T-helper 9 cell (primary cell): ENCODE data around the gene STEAP2.

Source experiments
- DNase-seq: peaks from one replicate; pipeline ENCODE4 v3.0.0-alpha.2; 2020

STEAP2 gene

DNA sequence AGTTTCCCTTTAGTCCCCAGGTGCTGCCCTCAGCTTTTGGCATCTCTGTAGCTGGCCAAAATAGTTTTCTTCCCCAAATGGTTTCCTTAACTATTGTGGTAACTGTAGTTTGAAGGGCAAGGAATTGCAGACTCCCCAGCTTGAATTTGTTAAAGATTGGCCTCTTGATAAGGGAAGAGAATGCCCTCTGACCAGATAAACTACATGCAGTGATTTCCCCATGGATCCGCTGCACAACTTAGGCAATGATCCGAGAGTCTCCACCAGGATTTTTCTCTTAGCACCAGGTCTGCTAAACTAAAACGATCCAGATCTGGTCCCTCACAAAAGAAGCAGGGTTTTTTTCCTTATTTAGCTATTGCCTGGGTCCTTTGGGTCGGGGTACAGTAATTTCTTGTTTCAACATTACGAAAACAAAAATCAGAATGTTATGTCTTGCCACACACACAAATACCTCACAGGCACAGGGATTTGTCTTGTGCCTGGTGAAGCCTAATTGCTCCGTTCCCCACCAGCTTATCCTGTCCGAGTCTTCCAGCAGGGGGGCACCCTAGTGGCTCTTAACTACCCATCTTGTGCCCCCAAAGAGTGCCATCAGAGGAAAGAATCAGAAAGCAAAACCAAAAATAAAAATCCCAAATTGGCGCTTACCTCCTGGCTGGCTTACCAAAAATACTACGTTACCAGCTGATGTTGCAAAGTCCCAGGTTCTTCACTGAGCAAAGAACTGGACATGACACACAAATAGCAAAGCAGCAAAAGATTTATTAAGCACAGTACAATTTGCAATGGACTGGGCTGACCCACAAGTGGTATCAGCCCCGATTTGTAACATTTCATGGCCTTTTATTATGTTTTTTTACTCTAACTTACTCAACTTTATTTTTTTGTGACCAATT lies 16.4 kb upstream of the STEAP2 start:
- no peak for DNase-seq

DNA sequence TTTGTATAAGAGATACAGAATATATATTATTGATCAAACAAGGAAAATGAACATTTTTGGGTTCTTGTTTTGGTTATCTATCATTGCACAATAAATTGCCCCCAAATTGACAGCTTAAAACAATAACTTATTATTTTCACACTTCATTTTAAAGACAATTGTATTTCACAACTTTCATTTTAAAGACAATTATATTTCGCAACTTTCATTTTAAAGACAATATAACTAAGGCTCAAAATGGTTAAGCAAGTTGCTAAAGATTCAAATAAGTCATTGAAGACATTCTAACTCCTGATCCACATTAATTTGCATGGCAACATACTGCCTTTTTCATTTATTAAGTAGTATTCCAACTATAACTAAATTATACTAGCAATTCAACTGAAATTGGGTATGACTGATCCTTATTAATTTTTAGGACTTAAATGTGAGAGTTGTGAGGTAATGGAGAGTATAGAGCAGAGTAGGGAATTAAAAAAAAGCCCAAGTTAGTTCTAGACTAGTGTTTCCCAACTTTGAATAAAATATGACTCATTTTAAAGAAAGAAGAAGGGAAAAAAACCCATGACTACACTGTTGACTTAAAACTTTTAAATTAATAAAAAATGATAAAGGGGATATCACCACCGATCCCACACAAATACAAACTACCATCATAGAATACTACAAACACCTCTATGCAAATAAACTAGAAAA lies 9.9 kb upstream of the STEAP2 start:
- DNase-seq: no peak

DNA sequence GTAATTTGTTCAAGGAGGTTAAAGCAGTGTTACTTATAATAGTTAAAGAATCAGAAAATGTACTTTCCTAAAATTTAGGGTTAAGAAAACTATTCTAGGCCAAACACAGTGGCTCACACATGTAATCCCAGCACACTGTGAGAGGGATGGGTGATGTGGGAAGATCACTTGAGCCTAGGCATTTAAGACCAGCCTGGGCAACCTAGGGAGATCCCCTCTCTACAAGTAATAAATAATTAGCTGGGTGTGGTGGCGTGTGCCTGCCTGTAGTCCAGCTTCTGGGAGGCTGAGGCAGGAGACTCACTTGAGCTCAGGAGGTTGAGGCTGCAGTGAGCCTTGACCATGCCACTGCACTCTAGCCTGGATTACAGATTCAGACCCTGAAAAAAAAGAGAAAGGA lies 3.6 kb upstream of the STEAP2 start:
- DNase-seq: no peak

DNA sequence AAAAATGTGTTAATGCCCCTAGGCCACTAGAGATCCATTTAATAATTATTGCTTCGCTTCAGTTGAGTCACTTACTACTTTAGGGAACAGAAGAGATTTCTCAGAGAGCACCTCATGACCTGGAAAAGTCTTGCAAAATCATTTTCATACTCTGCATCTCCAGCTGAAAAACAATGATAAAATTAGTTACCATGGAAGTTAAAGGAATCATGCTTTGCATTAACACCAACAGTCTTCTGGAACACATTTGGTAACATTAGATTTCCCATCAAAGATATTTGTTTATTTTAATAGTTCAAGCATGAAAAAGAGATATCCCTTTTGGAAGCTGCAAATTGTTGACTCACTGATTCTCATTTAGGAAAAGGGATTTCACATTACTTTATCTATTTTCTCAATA lies 1.8 kb upstream of the STEAP2 start:
- no peak for DNase-seq

DNA sequence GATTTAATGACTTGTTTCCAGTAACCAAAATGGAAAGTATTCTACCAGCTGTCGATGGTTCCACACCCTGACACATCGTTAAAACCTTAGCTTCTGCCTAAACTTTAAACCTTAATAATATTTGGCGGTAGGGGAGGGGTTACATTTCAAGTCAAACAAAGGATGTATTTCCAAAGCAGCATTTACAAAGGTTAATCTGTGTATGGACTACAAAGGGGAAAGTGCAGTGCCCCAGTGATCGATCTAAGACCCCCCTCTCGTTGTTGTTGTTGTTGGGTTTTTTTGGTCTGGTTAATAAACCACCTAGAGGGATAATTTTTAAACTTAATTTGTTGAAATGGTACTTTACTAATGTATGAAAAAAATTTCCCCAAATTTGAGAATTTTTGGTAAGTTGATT lies 1.1 kb upstream of the STEAP2 start:
- no peak for DNase-seq

DNA sequence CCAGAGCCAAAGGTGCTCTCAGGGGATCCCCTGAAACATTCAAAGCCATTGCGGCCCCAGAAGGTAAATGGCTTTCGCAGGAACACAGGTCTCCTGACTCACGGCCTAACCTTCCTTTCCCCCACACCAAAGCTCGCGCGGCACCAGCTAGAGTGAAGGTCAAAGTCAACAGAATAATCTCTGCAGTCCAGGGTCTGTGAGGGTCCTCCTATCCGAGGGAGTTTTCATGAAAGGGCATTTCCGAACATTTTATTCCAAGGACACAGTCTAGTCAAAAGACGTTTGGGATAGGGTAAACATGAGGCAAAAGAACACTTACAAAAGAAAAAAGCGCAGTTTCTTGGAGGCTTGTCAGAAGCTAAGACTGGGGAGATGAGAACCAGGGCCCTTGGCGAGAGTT lies 559 bp upstream of the STEAP2 start:
- DNase-seq: no peak

DNA sequence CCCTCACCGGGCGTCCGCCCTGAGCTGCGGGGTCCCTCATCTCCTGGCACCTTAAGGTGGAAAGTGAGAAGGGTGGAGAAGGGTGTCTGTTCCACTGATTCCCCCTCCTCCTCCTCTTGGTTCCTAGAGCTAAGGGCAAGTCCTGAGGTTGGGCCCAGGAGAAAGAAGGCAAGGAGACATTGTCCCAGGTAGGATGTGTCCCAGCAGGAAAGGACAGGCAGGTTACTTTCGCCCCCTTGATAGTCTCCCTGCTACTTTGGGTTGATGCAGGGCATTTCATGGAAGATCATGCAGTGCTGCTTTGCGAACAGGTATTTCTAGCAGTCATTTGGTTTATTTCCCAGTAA lies 582 bp downstream of the STEAP2 start:
- DNase-seq: no peak

DNA sequence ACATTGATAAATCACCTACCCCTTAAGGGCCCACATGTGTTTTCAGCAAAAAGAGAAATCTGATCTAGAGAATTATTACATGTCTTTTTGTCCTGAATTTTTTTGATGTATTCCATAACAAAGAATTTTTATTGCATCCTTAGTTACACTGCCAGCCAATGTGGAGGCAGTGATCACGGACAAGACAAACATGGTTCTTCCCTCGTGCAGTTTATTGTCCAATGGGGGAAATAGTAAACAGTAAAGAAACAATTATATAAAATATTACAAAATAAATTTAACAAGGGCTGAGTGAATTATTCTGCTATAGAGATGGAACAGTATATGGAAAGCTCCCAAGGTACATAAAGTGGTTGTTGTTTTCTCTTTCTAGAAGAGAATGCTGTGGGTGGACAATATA lies 2.0 kb downstream of the STEAP2 start:
- no peak for DNase-seq

DNA sequence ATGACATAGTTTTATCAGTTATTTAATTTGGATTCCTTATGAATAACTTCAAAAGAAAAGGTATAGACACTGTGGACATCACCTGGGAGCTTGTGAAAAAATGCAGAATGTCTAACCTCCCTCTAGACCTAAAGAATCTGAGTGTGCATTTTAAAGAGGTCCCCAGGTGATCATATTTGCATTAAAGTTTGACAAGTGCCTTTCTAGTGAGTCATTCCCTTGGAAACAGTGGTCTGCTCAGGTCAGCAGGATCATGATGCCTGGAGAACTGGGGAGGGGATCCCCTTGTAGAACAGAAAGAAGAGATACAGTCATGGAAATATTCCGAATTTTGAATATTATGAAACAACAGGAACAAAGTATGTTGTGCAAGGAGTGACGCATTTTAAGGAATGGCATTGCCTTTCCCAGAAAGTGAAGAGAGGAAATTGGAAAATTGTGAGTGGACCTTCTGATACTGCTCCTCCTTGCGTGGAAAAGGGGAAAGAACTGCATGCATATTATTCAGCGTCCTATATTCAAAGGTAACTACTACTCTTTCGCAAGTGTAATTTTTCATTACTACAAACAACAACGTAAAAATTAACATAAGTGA lies 4.6 kb downstream of the STEAP2 start:
- no peak for DNase-seq

DNA sequence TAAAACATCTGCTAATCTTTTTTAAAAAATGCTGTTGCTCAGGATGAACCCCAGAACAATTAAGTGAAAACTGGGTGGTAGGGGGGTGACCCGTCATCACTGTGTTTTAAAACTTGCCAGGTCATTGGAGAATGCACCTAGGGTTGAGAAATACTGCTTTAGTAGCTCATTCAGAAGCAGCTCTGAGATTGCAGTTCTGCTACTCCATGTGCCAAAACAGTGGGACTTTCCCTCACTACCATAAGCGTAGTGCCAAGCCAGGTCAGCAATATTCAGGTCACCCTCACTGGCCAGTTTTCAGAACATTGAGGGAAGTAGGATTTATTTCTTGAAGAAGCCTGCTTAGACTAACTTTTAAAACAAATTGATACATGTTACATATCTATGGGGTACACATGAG lies 5.2 kb downstream of the STEAP2 start:
- no peak for DNase-seq

DNA sequence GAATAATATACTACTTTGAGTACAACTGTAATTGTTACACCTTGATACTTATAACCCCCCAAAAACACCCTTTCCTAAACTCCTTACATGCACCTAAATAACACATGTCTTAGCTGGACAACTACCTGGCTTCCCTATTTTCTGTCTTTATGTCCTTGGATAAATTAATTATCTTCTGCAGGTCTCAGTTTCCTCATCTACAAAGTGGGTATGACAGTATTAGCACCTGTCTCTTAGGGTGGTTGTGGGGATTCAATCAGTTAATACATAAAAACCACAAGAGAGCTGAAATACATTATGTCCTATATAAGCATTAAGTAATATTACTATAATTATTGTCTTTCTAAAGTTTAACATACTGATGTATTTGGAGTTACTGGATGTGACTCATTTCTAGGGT lies 10.8 kb downstream of the STEAP2 start:
- DNase-seq: no peak

DNA sequence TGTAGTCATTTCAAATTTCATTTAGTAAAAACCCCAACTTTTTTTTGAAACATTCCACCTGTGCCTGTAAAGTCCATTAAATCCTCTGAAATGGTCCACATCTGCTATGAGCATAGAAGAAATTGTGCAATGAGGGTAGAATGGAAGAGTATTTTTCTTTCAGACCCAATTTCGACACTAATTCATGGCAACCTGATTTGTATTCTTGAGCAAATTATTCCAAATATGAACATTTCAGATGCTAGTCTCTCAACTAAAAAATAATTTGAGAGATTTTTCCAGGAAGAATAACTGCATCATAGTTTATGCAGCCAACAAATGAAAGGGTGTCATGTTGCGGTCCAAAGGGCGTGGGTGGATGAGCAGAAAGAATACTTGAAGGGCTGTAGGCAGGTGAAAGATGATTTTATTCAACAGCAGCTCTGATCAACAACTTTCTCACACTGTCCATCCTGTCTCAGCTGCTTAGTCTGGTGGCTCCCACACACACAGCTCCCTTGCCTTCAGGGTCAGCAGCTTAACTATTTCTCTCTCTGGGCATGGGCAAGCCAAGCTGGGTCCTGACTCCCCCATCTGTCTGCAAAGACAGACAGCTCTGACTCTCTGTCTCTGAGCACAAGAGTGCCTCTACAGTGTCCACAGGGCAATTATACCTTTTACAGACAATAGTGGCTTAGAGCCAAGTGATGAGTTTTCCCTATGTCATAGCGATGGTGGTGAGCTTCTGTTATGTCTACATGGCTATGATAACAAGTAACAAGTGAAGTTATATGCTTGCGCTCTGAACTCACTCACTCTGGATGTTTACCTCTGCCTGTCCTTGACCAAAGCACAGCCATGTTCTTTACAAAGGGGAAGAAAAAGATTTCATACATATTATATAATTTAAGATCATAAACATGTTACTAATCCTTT lies 11.5 kb downstream of the STEAP2 start:
- DNase-seq: no peak

DNA sequence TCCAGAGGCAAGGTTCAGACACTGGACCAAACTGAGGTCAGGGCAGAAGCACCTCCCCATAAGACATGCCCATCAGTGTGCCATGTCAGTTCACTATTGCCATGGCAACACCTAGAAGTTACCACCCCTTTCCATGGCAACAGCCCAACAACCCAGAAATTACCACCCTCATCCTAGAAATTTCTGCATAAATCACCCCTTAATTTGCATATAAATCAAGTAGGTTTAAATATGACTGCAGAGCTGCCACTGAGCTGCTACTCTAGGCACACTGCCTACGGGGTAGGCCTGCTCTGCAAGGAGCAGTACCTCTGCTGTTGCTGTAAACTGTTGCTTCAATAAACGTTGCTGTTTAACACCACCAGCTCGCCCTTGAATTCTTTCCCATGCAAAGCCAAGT lies 12.7 kb downstream of the STEAP2 start:
- DNase-seq: no peak

DNA sequence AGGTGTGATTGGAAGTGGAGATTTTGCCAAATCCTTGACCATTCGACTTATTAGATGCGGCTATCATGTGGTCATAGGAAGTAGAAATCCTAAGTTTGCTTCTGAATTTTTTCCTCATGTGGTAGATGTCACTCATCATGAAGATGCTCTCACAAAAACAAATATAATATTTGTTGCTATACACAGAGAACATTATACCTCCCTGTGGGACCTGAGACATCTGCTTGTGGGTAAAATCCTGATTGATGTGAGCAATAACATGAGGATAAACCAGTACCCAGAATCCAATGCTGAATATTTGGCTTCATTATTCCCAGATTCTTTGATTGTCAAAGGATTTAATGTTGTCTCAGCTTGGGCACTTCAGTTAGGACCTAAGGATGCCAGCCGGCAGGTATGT lies 13.6 kb downstream of the STEAP2 start:
- DNase-seq: no peak

DNA sequence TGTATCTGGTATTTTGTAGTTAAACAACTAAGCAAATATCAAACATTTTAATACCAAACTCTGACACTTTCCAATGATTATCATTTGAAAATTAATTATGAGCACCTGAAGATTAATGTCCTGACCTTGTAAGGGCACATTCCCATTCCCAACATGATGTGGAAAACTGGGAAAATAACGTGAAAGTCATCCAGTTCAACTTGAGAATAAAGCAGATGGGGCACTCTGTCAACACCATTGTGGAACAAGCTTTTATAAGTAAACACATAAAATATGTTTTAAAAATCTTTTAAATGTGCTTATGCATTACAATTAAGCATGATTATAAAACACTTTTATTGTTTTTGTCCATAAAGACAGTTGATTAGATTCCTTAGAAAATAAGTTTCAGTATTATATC lies 14.1 kb downstream of the STEAP2 start:
- no peak for DNase-seq

DNA sequence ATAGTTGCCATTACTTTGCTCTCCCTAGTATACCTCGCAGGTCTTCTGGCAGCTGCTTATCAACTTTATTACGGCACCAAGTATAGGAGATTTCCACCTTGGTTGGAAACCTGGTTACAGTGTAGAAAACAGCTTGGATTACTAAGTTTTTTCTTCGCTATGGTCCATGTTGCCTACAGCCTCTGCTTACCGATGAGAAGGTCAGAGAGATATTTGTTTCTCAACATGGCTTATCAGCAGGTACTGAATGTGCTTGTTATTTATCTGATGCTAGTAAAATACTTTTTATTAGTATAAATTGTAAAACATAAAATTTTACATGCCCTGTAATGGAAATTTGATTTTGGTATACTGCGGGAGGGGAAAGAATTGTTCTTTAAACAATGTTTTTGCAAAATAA lies 15.7 kb downstream of the STEAP2 start:
- no peak for DNase-seq

DNA sequence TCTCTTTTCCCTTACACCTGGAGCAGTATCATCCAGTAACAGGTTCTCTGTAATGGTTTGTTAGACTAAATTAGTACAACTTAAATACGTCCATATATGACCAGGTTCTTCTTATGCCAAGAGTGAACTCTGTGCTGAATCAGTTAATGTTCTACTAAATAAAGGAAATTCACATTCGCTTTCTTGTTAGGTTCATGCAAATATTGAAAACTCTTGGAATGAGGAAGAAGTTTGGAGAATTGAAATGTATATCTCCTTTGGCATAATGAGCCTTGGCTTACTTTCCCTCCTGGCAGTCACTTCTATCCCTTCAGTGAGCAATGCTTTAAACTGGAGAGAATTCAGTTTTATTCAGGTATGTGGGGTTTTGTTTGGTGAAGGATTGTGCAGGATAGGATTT lies 18.1 kb downstream of the STEAP2 start:
- no peak for DNase-seq

DNA sequence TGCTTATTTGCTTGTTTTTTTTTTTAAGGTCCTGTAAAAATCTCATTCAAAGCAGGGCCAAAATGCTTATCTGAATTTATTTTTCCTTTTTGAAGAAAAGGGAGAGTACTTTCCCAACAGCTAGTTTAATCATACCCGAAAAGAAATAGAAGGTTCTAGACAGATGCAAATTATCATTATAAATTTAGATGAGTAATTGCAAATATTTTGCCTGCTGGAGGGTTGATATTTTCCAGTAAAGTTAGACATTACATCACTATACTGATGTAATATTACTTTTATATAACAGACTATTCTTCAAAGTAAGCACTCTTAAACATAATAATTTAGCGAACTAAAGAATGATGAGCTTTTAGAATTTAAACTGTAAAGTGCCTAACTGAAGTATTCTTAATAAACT lies 19.3 kb downstream of the STEAP2 start:
- DNase-seq: no peak

DNA sequence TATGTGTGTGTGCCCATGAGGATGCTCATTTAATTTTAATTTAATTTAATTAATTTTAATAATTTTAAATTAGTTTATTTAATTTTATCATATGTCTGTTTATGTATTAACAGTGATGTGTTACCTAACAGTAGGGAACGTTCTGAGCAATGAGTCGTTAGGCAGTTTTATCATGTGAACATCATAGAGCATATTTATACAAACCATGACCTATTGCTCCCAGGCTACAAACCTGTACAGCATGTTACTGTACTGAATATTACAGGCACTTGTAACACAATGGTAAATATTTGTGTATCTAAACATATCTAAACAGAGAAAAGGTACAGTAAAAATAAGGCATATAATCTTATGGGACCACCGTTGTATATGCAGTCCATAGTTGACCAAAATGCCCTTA lies 19.8 kb downstream of the STEAP2 start:
- DNase-seq: no peak

DNA sequence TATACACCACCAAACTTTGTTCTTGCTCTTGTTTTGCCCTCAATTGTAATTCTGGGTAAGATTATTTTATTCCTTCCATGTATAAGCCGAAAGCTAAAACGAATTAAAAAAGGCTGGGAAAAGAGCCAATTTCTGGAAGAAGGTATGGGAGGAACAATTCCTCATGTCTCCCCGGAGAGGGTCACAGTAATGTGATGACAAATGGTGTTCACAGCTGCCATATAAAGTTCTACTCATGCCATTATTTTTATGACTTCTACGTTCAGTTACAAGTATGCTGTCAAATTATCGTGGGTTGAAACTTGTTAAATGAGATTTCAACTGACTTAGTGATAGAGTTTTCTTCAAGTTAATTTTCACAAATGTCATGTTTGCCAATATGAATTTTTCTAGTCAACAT lies 20.9 kb downstream of the STEAP2 start:
- DNase-seq: no peak

DNA sequence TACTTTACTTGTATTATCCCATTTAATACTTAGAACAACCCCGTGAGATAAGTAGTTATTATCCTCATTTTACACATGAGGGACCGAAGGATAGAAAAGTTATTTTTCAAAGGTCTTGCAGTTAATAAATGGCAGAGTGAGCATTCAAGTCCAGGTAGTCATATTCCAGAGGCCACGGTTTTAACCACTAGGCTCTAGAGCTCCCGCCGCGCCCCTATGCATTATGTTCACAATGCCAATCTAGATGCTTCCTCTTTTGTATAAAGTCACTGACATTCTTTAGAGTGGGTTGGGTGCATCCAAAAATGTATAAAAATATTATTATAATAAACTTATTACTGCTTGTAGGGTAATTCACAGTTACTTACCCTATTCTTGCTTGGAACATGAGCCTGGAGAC lies 22.0 kb downstream of the STEAP2 start:
- no peak for DNase-seq

DNA sequence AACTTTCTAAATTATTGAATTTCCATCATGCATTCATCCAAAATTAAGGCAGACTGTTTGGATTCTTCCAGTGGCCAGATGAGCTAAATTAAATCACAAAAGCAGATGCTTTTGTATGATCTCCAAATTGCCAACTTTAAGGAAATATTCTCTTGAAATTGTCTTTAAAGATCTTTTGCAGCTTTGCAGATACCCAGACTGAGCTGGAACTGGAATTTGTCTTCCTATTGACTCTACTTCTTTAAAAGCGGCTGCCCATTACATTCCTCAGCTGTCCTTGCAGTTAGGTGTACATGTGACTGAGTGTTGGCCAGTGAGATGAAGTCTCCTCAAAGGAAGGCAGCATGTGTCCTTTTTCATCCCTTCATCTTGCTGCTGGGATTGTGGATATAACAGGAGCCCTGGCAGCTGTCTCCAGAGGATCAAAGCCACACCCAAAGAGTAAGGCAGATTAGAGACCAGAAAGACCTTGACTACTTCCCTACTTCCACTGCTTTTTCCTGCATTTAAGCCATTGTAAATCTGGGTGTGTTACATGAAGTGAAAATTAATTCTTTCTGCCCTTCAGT lies 25.3 kb downstream of the STEAP2 start:
- DNase-seq: no peak

DNA sequence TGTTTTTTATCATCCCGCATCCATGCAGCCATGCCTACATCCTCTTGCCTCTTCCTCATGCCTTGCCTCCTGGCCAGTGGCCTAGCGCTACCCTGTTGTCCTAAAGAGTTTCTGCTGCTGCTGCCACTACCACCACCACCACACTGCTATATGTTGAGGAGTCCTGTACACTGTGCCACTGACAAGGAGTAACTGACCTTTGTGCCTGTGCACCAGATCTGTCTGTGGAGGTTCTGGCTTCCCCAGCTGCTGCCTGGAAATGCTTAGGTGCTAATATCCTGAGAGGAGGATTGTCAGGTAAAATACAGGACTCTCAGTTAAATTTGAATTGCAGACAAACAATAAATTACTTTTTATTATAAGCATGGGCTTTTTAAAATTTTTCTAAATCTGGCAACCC lies 26.5 kb downstream of the STEAP2 start:
- no peak for DNase-seq
